NB4 (cell line): ENCODE data around the gene TEX19.

Source experiments
- DNase-seq: peaks from one replicate; pipeline ENCODE4 v3.0.0; 2010; ENCODE audit warnings: low read depth
- H3K4me3 ChIP-seq: one replicate; pipeline ENCODE4 v1.5.1; 2011; ENCODE audit warnings: mild to moderate bottlenecking, low read depth, low read length, moderate library complexity
- CTCF ChIP-seq: IDR thresholded peaks from one replicate; pipeline ENCODE4 v1.5.1; 2012; ENCODE audit warnings: low read depth, low read length
- MAX ChIP-seq: IDR thresholded peaks from 2 replicates; pipeline ENCODE4 v1.6.1; 2011; ENCODE audit warnings: low read depth, low read length
- MYC ChIP-seq: IDR thresholded peaks from 2 replicates; pipeline ENCODE4 v1.6.1; 2011; ENCODE audit warnings: low read depth, low read length
- POLR2A ChIP-seq: IDR thresholded peaks from 2 replicates; pipeline ENCODE4 v1.6.1; 2011; ENCODE audit warnings: mild to moderate bottlenecking; ENCODE audit not compliant: insufficient read length; ENCODE audit errors: extremely low read depth

Gene TEX19

GRCh38 chr17:82329683-82330321, 29.2 kb upstream of the TEX19 start:
- H3K4me3 ChIP-seq = no peak overlapping the region
- no peak for DNase-seq
- TF ChIP-seq MAX = no peak
- TF ChIP-seq CTCF = no peak
- no peak for TF ChIP-seq MYC
- no peak for TF ChIP-seq POLR2A

- no peak for TF ChIP-seq CTCF
- DNase-seq = peak; percentile 40
- no peak overlapping the region for H3K4me3 ChIP-seq
These were observed 28.5 kb upstream of the TEX19 start for GRCh38 chr17:82330322-82331239.

GRCh38 chr17:82331345-82331939, 27.6 kb upstream of the TEX19 start:
- no peak overlapping the region for H3K4me3 ChIP-seq
- DNase-seq = no peak
- TF ChIP-seq MYC = no peak
- no peak for TF ChIP-seq POLR2A
- no peak for TF ChIP-seq MAX
- TF ChIP-seq CTCF = no peak

GRCh38 chr17:82332669-82333278, 26.3 kb upstream of the TEX19 start:
- H3K4me3 ChIP-seq = no peak overlapping the region
- DNase-seq = peak; percentile 45
- TF ChIP-seq POLR2A (no peak), CTCF (no peak), MYC (no peak), MAX (no peak)

GRCh38 chr17:82333279-82334171, 25.5 kb upstream of the TEX19 start, which contains the start of gene SECTM1:
Gene SECTM1, minus strand, starts transcription at chr17:82333766. Its CDS starts 6,526 bp downstream, at chr17:82327240.
- peak; percentile 30 for DNase-seq
- peak within 1 kb of the TSS; percentile 48 for H3K4me3 ChIP-seq
- TF ChIP-seq MYC (no peak), MAX (no peak), POLR2A (no peak), CTCF (no peak)
